Endothelial cell of umbilical vein (primary cell): ENCODE results near the gene GRIA1. TPM values are rescaled to one million over a fixed set of nuclear protein-coding genes. Genes with fewer than 3 reads are reported as not detected.

Experiments
- BruUV-seq: library from RNA; stranded (reverse); fragments of 400-500 nt; replicated peaks from 2 replicates; lab custom pipeline; 2021; lab: Mats Ljungman, UMichigan
- CTCF ChIA-PET: fragments of 300-600, 350-600 bp; sonication (Branson Sonifier 250); formaldehyde crosslinking; loops from one replicate; lab custom pipeline; 2021; ENCODE audit warnings: antibody characterized with exemption, inconsistent platforms; lab: Charles Lee
- POLR2A ChIA-PET: fragments of 300-600, 350-600 bp; sonication (Branson Sonifier 250); formaldehyde crosslinking; loops from one replicate; lab custom pipeline; 2021; ENCODE audit warnings: antibody characterized with exemption, inconsistent platforms; lab: Charles Lee
- DNase-seq: peaks from one replicate; pipeline ENCODE4 v3.0.0-alpha.2; 2011; ENCODE audit warnings: low read depth, low spot score
- FAIRE-seq: peaks from 2 replicates; lab custom pipeline; 2011; peaks lifted over from hg19 to GRCh38; lab: Jason Lieb, UNC
- H2AFZ ChIP-seq: 2 replicates; pipeline ENCODE4 v1.6.0; 2012; ENCODE audit warnings: low read depth, low read length, control low read depth, inconsistent platforms
- H3K27ac ChIP-seq: 2 replicates; pipeline ENCODE4 v1.5.1; 2011; ENCODE audit warnings: low read depth, mild to moderate bottlenecking, control low read depth, low read length, moderate library complexity; ENCODE audit not compliant: insufficient read depth
- H3K27me3 ChIP-seq, 2 experiments: 2 replicates each; pipeline versions ENCODE4 v1.6.0 to v1.6.1; 2011; ENCODE audit warnings: low read length in 2 of 2, mixed read lengths in 1 of 2; ENCODE audit not compliant: control insufficient read depth in 2 of 2, insufficient read depth in 2 of 2
- H3K36me3 ChIP-seq, 2 experiments: 2 replicates in 1 of 2; 3 replicates in 1 of 2; pipeline ENCODE4 v1.5.1; 2011; ENCODE audit warnings: low read length in 2 of 2, mild to moderate bottlenecking in 1 of 2, moderate library complexity in 1 of 2; ENCODE audit not compliant: control insufficient read depth in 2 of 2, insufficient read depth in 2 of 2; ENCODE audit errors: extremely low read depth in 1 of 2
- H3K4me1 ChIP-seq: 3 replicates; pipeline ENCODE4 v1.5.1; 2011; ENCODE audit warnings: mild to moderate bottlenecking, low read length; ENCODE audit not compliant: control insufficient read depth, insufficient read depth; ENCODE audit errors: extremely low read depth
- H3K4me2 ChIP-seq: 2 replicates; pipeline ENCODE4 v1.6.1; 2011; ENCODE audit warnings: low read length, control low read depth, mixed read lengths; ENCODE audit not compliant: insufficient read depth
- H3K4me3 ChIP-seq, 3 experiments: fragments of 200-600 bp in 1 of 3; sonication (generic), shearing (Covaris generic) in 1 of 3; replicated peaks in 1 of 3; 2 replicates each; pipeline ENCODE4 v1.5.1; 2011 to 2016; ENCODE audit warnings: control low read depth in 3 of 3, low read length in 3 of 3, mild to moderate bottlenecking in 2 of 3, inconsistent platforms in 1 of 3, low read depth in 1 of 3, moderate library complexity in 1 of 3; ENCODE audit not compliant: insufficient read depth in 1 of 3
- H3K79me2 ChIP-seq: 2 replicates; pipeline ENCODE4 v1.6.0; 2012; ENCODE audit warnings: low read length, inconsistent platforms; ENCODE audit not compliant: control insufficient read depth, insufficient read depth
- H3K9ac ChIP-seq: replicated peaks from 2 replicates; pipeline ENCODE3; 2011; ENCODE audit warnings: low read length, control low read depth; ENCODE audit not compliant: insufficient read depth; ENCODE audit errors: extremely low read depth
- H3K9me1 ChIP-seq: replicated peaks from 3 replicates; pipeline ENCODE4 v1.6.0; 2011; ENCODE audit warnings: mild to moderate bottlenecking, low read length; ENCODE audit not compliant: control insufficient read depth, insufficient read depth; ENCODE audit errors: extremely low read depth
- H3K9me3 ChIP-seq: replicated peaks from 2 replicates; pipeline ENCODE4 v1.5.1; 2012; ENCODE audit warnings: low read length, inconsistent platforms; ENCODE audit not compliant: control insufficient read depth, insufficient read depth
- H4K20me1 ChIP-seq: replicated peaks from 2 replicates; pipeline ENCODE3; 2011; ENCODE audit warnings: mild to moderate bottlenecking, low read length; ENCODE audit not compliant: control insufficient read depth, insufficient read depth; ENCODE audit errors: extremely low read depth
- EZH2 ChIP-seq: IDR thresholded peaks from 2 replicates; pipeline ENCODE4 v1.6.1; 2012; ENCODE audit warnings: borderline replicate concordance, low read depth, mild to moderate bottlenecking, moderate library complexity, low read length, inconsistent platforms; ENCODE audit not compliant: severe bottlenecking
- FOS ChIP-seq: IDR thresholded peaks from 2 replicates; pipeline ENCODE4 v1.6.1; 2011; ENCODE audit warnings: mild to moderate bottlenecking, low read length, moderate library complexity, borderline replicate concordance; ENCODE audit not compliant: insufficient read depth
- GATA2 ChIP-seq: IDR thresholded peaks from 2 replicates; pipeline ENCODE4 v1.7.0; 2011; ENCODE audit warnings: low read depth, mild to moderate bottlenecking, moderate library complexity, mixed read lengths, low read length; ENCODE audit not compliant: insufficient read length, insufficient read depth
- JUN ChIP-seq: IDR thresholded peaks from 2 replicates; pipeline ENCODE4 v1.6.1; 2011; ENCODE audit warnings: borderline replicate concordance, low read depth; ENCODE audit not compliant: insufficient read length, insufficient read depth
- MYC ChIP-seq: IDR thresholded peaks from one replicate; pipeline ENCODE4 v1.6.1; 2011; ENCODE audit warnings: mild to moderate bottlenecking, low read depth, low read length
- POLR2A ChIP-seq: IDR thresholded peaks from 2 replicates; pipeline ENCODE4 v1.6.1; 2012; ENCODE audit warnings: low read depth, mild to moderate bottlenecking, control low read depth, low read length
- POLR2AphosphoS5 ChIP-seq: IDR thresholded peaks from 2 replicates; pipeline ENCODE4 v1.6.1; 2012; ENCODE audit warnings: low read depth, mild to moderate bottlenecking, control low read depth, low read length, moderate library complexity; ENCODE audit not compliant: insufficient read depth
- dilution Hi-C: fragments of 300-500 bp; cut with MboI; formaldehyde crosslinking; loops from one replicate; pipeline ENCODE4 v1.15.0; 2019; ENCODE audit warnings: low sequenced_read_pairs; ENCODE audit not compliant: extremely low pct_ligation_motif_present
- intact Hi-C: fragments of 100-400 bp; cut with micrococcal nuclease; formaldehyde crosslinking; loops from one replicate; pipeline ENCODE4 v1.10.0; 2022
- polyA plus RNA-seq, 4 experiments: library from polyadenylated mRNA; depleted of rRNA in 3 of 4; stranded (reverse) in 3 of 4; unstranded in 1 of 4; fragments of >200 nt; gene quantifications; 2 replicates each; pipeline versions ENCODE4 v1.2.1 to v1.2.3, GENCODE V29; 2011 to 2012; ENCODE audit warnings: missing spikeins in 1 of 4
- total RNA-seq: library from RNA; stranded (reverse); gene quantifications from 2 replicates; pipeline ENCODE4 v1.2.3, GENCODE V29; 2021
- TF ChIP-seq, protein P1 (sequence below): IDR thresholded peaks from 2 replicates; pipeline ENCODE4 v1.6.1; 2011; ENCODE audit not compliant: insufficient read depth, insufficient read length
- TF ChIP-seq, protein P2 (sequence below), 2 donors: IDR thresholded peaks; 1 replicate in 1 of 2; 2 replicates in 1 of 2; pipeline ENCODE4 v1.5.1; 2011; ENCODE audit warnings: low read length in 2 of 2, mild to moderate bottlenecking in 2 of 2, moderate library complexity in 2 of 2, control low read depth in 1 of 2, inconsistent platforms in 1 of 2, low read depth in 1 of 2; ENCODE audit not compliant: insufficient read depth in 1 of 2; ENCODE audit errors: extremely low read depth in 1 of 2

The GRIA1 gene
- total and polyA plus RNA-seq, 2 donors (not counting 3 experiments of a cell fraction or from before 2014, with no cell fraction given), result not detected

DNA sequence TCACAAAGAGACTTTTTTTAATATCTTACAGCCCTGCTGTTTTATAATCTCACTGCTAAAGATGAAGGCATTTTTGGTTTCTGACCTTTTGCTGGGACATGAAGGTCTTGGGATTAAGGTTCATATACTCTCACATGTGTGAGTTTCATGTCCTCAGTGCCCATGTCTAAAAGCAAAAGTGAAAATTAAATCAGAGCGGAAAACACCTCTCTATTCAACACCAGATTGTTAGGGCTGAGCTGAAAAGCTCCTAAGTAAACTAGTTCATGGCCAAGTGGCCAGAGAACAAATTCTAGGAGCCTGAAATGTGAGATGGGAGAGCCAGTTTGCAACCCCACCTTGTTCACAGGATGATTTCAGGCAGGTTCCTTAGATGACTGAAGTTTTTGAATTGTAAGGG, 110.9 kb downstream of the GRIA1 start:
- ChIA-PET POLR2A (no interaction called here), CTCF (no interaction called here)
- Histone ChIP-seq H3K9ac (no peak overlapping the region), H3K36me3 (no peaks in the 10 kb centered on the region), H3K4me1 (no peaks in the 10 kb centered on the region), H3K4me3 (no peak overlapping the region), H3K4me2 (no peak overlapping the region), H3K27ac (no peak overlapping the region), H3K9me3 (no peaks in the 10 kb centered on the region), H4K20me1 (no peaks in the 10 kb centered on the region), H3K9me1 (no peaks in the 10 kb centered on the region), H2AFZ (no peak overlapping the region), H3K27me3 (no peaks in the 10 kb centered on the region), H3K79me2 (no peaks in the 10 kb centered on the region)
- intact Hi-C loops (no loop called here), dilution Hi-C loops (no loop called here)
- TF ChIP-seq FOS, result no peak
- TF ChIP-seq JUN, result no peak
- no peak for TF ChIP-seq EZH2
- TF ChIP-seq MYC, result no peak
- TF ChIP-seq POLR2AphosphoS5, result no peak
- TF ChIP-seq, protein P1, sequence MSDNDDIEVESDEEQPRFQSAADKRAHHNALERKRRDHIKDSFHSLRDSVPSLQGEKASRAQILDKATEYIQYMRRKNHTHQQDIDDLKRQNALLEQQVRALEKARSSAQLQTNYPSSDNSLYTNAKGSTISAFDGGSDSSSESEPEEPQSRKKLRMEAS, result no peak
- TF ChIP-seq GATA2, result no peak
- no peak for TF ChIP-seq POLR2A
- TF ChIP-seq, protein P2, sequence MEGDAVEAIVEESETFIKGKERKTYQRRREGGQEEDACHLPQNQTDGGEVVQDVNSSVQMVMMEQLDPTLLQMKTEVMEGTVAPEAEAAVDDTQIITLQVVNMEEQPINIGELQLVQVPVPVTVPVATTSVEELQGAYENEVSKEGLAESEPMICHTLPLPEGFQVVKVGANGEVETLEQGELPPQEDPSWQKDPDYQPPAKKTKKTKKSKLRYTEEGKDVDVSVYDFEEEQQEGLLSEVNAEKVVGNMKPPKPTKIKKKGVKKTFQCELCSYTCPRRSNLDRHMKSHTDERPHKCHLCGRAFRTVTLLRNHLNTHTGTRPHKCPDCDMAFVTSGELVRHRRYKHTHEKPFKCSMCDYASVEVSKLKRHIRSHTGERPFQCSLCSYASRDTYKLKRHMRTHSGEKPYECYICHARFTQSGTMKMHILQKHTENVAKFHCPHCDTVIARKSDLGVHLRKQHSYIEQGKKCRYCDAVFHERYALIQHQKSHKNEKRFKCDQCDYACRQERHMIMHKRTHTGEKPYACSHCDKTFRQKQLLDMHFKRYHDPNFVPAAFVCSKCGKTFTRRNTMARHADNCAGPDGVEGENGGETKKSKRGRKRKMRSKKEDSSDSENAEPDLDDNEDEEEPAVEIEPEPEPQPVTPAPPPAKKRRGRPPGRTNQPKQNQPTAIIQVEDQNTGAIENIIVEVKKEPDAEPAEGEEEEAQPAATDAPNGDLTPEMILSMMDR (IDR thresholded peaks at IDR 0.05; ENCODE audit: extremely low read depth in 1 of 2, insufficient read depth in 1 of 2, low read depth in 1 of 2, low read length in 2 of 2), result no peak
- no peak for DNase-seq
- FAIRE-seq, result no peak
- no TSS peak for BruUV-seq
